CD4-positive, alpha-beta T cell (primary cell): ENCODE results near the gene CCDC24. TPM values are rescaled to one million over a fixed set of nuclear protein-coding genes. Genes with fewer than 3 reads are reported as not detected.
A peak's percentile ranks its signal among the peaks of the same experiment; 100 is the strongest.

Experiments
- ATAC-seq: fragments of 200-7000 bp; cut with Tn5 transposase; one replicate; pipeline ENCODE4 v1.10.0; 2022; ENCODE audit warnings: mild to moderate bottlenecking; ENCODE audit not compliant: poor library complexity
- CTCF ChIA-PET: fragments of 350-600 bp; sonication (Branson Sonifier 250); formaldehyde crosslinking; loops from one replicate; lab custom pipeline; 2021; ENCODE audit warnings: antibody characterized with exemption, inconsistent platforms; lab: Charles Lee
- POLR2A ChIA-PET: fragments of 350-600 bp; sonication (Branson Sonifier 250); formaldehyde crosslinking; loops from one replicate; lab custom pipeline; 2021; ENCODE audit warnings: antibody characterized with exemption, inconsistent platforms; lab: Charles Lee
- DNase-seq, 14 experiments: peaks; one replicate each; pipeline ENCODE4 v3.0.0-alpha.2; 2013 to 2020; ENCODE audit warnings: mixed read lengths in 2 of 14
- H3K27ac ChIP-seq, 2 donors: one replicate each; pipeline versions ENCODE4 v1.5.1 to v1.7.0; 2013; ENCODE audit warnings: low read length in 2 of 2, low read depth in 1 of 2, mild to moderate bottlenecking in 1 of 2
- H3K27me3 ChIP-seq, 2 experiments: 1 replicate in 1 of 2; 2 replicates in 1 of 2; pipeline versions ENCODE4 v1.6.1 to v1.7.0; 2013; ENCODE audit warnings: low read length in 2 of 2, control low read depth in 1 of 2, mild to moderate bottlenecking in 1 of 2, moderate library complexity in 1 of 2; ENCODE audit not compliant: insufficient read depth in 2 of 2, control insufficient read depth in 1 of 2
- H3K36me3 ChIP-seq: one replicate; pipeline ENCODE4 v1.6.1; 2013; ENCODE audit warnings: low read length, control low read depth; ENCODE audit not compliant: insufficient read depth
- H3K4me1 ChIP-seq: one replicate; pipeline ENCODE4 v1.6.1; 2013; ENCODE audit warnings: low read length, control low read depth; ENCODE audit not compliant: insufficient read depth
- H3K4me3 ChIP-seq: one replicate; pipeline ENCODE4 v1.5.1; 2013; ENCODE audit warnings: mild to moderate bottlenecking, low read length, moderate library complexity
- H3K9me3 ChIP-seq, 2 experiments: 1 replicate in 1 of 2; 2 replicates in 1 of 2; pipeline versions ENCODE4 v1.6.1 to v1.7.0; 2013; ENCODE audit warnings: low read length in 2 of 2, mild to moderate bottlenecking in 2 of 2, control low read depth in 1 of 2, moderate library complexity in 1 of 2; ENCODE audit not compliant: control insufficient read depth in 1 of 2, insufficient read depth in 1 of 2
- H3K27ac Mint-ChIP-seq: one replicate; pipeline ENCODE4 v1.8.0; 2020; ENCODE audit warnings: mixed read lengths
- H3K27me3 Mint-ChIP-seq: one replicate; pipeline ENCODE4 v1.8.0; 2021; ENCODE audit warnings: mixed read lengths
- H3K36me3 Mint-ChIP-seq: one replicate; pipeline ENCODE4 v1.8.0; 2021; ENCODE audit warnings: low read depth, mixed read lengths
- H3K4me1 Mint-ChIP-seq: one replicate; pipeline ENCODE4 v1.8.0; 2021; ENCODE audit warnings: low read depth, mixed read lengths
- H3K4me3 Mint-ChIP-seq: one replicate; pipeline ENCODE4 v1.8.0; 2020; ENCODE audit warnings: mild to moderate bottlenecking, mixed read lengths
- H3K9me3 Mint-ChIP-seq: one replicate; pipeline ENCODE4 v1.8.0; 2020; ENCODE audit warnings: mixed read lengths
- intact Hi-C, 2 experiments: fragments of 100-400 bp; cut with DNase I in 1 of 2; cut with micrococcal nuclease in 1 of 2; formaldehyde crosslinking; loops; one replicate each; pipeline versions ENCODE4 v1.15.1 to v1.9.0; 2023 to 2025; cut with DNase I, micrococcal nuclease
- total RNA-seq, 174 experiments: library from RNA in 2 of 174; stranded (reverse) in 2 of 174; gene quantifications; one replicate each; pipeline ENCODE4 v1.2.3 and lab custom pipeline; 2021 to 2026
- TF ChIP-seq, protein P1 (sequence below): fragments of 200-600 bp; IDR thresholded peaks from one replicate; pipeline ENCODE4 v1.8.0; 2022; ENCODE audit warnings: antibody characterized with exemption, mild to moderate bottlenecking

Gene CCDC24
- total RNA-seq, 2 experiments from 2014 or later, result 0.98 to 1.4 TPM

- Histone ChIP-seq H3K4me3 (no peak overlapping the region), H3K36me3 (peaks cover 25% of the 10 kb centered on the region), H3K27me3 (peaks cover 5 to 7% of the 10 kb centered on the region in 2 experiments), H3K27ac (no peak overlapping the region), H3K4me1 (peaks cover 47% of the 10 kb centered on the region), H3K9me3 (no peaks in the 10 kb centered on the region)
- DNase-seq (no peak), ATAC-seq (no peak)
- CTCF ChIA-PET, result no interaction called here
- intact Hi-C loops, result loop anchor here in 1 of 2 experiments (5.0 to 10.0 kb wide), 5 partner anchors 376 to 1212 kb away; partner anchors contain the start of genes C1orf50, CDC20, CFAP57 and EBNA1BP2
- peaks cover 43% of the 10 kb centered on the region for H3K4me1 Mint-ChIP-seq
- no peak overlapping the region for H3K27ac Mint-ChIP-seq
- POLR2A ChIA-PET, result no interaction called here
- no peaks in the 10 kb centered on the region for H3K9me3 Mint-ChIP-seq
- H3K36me3 Mint-ChIP-seq, result peaks cover 47% of the 10 kb centered on the region
- H3K4me3 Mint-ChIP-seq, result no peak overlapping the region
- TF ChIP-seq, protein P1, sequence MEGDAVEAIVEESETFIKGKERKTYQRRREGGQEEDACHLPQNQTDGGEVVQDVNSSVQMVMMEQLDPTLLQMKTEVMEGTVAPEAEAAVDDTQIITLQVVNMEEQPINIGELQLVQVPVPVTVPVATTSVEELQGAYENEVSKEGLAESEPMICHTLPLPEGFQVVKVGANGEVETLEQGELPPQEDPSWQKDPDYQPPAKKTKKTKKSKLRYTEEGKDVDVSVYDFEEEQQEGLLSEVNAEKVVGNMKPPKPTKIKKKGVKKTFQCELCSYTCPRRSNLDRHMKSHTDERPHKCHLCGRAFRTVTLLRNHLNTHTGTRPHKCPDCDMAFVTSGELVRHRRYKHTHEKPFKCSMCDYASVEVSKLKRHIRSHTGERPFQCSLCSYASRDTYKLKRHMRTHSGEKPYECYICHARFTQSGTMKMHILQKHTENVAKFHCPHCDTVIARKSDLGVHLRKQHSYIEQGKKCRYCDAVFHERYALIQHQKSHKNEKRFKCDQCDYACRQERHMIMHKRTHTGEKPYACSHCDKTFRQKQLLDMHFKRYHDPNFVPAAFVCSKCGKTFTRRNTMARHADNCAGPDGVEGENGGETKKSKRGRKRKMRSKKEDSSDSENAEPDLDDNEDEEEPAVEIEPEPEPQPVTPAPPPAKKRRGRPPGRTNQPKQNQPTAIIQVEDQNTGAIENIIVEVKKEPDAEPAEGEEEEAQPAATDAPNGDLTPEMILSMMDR, result no peak
- peaks cover 13% of the 10 kb centered on the region for H3K27me3 Mint-ChIP-seq
Observed at GRCh38 chr1:43979261-43979527, 12.2 kb upstream of the CCDC24 start.

GRCh38 chr1:43979528-43980254 is 11.7 kb upstream of the CCDC24 start:
- TF ChIP-seq, protein P1, result no peak
- intact Hi-C loops, result loop anchor here in 1 of 2 experiments (5.0 to 10.0 kb wide), 5 partner anchors 375 to 1212 kb away; partner anchors contain the start of genes C1orf50, CDC20, CFAP57 and EBNA1BP2
- Histone ChIP-seq H3K27ac (no peak overlapping the region), H3K27me3 (peaks cover 5 to 7% of the 10 kb centered on the region in 2 experiments), H3K4me1 (peaks cover 43% of the 10 kb centered on the region), H3K9me3 (no peaks in the 10 kb centered on the region), H3K36me3 (peaks cover 25% of the 10 kb centered on the region), H3K4me3 (peak overlapping the region; percentile 37)
- H3K4me1 Mint-ChIP-seq, result peaks cover 38% of the 10 kb centered on the region
- CTCF ChIA-PET, result no interaction called here
- POLR2A ChIA-PET, result no interaction called here
- peaks cover 42% of the 10 kb centered on the region for H3K36me3 Mint-ChIP-seq
- H3K9me3 Mint-ChIP-seq, result no peaks in the 10 kb centered on the region
- no peak for ATAC-seq
- no peak overlapping the region for H3K27ac Mint-ChIP-seq
- H3K27me3 Mint-ChIP-seq, result peaks cover 13% of the 10 kb centered on the region
- peak overlapping the region; percentile 90 for H3K4me3 Mint-ChIP-seq
- peak in 2 of 14 experiments; percentile 17 to 49 for DNase-seq

DNA sequence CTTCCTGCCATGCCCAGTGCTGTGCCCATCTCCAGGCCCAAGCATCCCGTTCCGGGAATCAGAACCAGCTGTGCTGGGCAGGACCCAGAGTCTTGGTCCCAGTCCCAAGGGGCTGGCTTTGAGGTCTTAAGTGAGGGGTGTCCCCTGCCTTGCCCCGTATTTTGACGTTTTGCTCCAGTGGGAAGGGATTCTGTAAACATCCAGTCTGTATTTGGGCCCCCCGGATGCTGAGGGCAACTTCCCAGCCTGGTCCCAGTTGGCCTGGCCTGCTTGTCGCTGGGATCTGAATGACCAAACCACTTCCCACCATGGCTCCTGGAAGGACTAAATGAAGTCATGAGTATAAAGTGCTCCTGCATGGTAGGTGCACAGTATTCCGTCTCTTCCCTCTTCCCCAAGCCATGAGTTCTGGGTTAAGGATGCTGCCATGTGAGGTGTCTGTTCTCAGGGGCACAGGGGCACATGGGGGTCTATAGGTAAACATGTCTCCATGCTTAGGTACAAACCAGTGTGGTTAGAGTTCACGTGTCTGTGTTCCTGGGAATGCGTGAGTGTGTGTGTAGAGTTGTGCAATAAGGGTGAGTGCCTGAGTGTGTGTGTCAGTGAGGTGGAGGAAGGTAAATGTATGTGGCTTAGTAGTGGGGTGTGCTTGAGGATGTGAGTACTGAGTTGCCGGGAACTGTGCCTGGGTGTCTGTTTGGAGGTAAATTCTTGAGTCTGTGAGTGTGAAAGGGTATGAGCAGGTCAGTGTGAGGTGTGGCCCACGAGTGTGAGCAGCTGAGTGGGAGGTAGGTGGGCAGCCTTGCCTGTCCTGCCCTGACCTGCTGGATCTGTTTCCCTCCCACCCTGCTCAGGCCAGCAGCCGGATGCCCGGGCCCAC is 10.9 kb upstream of the CCDC24 start:
- CTCF ChIA-PET, result no interaction called here
- Mint-ChIP-seq H3K36me3 (peaks cover 38% of the 10 kb centered on the region), H3K4me1 (peaks cover 38% of the 10 kb centered on the region), H3K4me3 (peak overlapping the region; percentile 90), H3K27me3 (peaks cover 13% of the 10 kb centered on the region), H3K27ac (no peak overlapping the region), H3K9me3 (no peaks in the 10 kb centered on the region)
- Histone ChIP-seq H3K4me1 (peaks cover 40% of the 10 kb centered on the region), H3K4me3 (no peak overlapping the region), H3K9me3 (no peaks in the 10 kb centered on the region), H3K27me3 (peaks cover 5 to 7% of the 10 kb centered on the region in 2 experiments), H3K27ac (no peak overlapping the region), H3K36me3 (peaks cover 25% of the 10 kb centered on the region)
- ATAC-seq, result no peak
- POLR2A ChIA-PET, result no interaction called here
- no peak for DNase-seq
- intact Hi-C loops, result no loop called here
- TF ChIP-seq, protein P1, result no peak
